Measurements from ENCODE around the gene LDB2.
"Not testable (repeated sequence)": the region's sequence is repeated elsewhere in the genome, so short reads cannot be mapped to it uniquely, and the experiment has no call there.

The LDB2 gene

DNA sequence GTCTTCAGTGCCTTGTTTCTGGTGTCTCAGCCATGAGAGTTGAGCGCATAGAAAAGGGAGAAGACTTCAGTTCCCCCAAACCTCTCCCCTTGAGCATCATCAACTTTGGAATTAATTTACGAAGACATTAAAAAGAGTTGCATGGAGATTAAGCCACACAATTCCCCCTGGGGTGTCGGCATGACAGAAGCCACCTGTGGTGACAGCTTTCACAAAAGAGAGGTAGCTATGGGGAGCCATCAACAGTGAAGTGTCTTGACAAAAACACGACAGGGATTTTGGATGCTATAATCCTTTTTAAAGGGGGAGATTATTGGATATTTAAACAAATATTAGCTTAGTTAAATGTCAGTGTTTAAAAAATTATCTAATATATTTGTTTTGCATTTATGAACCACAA is 307.6 kb downstream of the LDB2 start:
- no peak for DNase-seq

DNA sequence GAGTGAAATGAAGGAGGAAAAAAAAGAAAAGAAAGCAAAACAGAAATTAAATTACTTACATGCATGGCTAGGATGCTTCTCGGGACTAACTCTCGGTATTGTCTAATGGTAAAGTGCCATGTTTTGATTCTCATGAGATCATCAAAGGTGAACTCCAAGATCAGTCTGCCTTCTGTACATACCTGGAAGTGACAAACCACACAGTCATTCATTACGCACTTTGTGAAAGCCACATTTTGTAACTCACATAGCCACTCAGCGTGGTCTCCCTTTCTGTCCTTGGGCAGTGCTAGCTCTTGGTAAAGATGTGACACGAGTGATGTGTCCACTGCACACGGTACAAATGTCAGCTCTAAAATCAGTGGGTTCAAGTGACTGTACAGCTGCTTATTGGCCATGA is 309.8 kb downstream of the LDB2 start:
- no peak for DNase-seq

DNA sequence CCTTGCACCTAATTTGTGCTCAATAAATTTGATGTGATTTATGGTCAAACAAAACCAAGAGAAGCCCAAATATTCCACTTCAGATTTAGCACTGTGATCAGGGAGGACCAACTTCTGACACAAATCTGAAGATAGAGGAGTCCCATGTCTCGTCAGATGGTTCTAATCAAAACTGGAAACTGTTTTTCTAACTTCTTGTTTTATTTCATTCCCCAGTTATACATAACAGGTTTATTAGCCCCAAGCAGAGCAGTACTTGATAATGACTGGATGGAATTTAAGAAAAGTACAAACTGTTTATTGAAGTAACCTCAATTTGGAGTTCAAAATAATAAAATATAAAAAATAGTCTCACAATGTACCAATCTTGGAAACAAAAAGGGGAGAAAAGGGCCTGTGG is 310.3 kb downstream of the LDB2 start:
- no peak for DNase-seq

DNA sequence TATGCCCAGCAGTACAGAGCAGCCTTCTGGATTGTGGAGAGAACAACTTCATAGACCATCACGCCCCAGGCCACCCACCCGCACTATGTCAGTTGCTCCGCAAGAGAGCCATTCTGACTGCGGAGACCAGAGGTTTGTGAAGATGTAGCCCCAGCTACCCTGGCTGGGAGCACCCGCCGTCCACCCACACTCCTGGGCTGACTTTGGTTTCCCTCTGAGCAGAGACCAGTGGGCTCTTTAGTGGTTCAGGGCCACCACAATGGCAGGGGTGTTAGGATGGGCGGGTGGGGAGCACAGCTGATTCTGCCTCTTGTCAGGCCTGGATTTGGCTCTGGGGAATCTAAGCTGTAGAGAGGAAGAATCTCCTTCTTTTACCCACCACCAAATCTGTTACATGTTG is 313.4 kb downstream of the LDB2 start:
- DNase-seq: no peak

DNA sequence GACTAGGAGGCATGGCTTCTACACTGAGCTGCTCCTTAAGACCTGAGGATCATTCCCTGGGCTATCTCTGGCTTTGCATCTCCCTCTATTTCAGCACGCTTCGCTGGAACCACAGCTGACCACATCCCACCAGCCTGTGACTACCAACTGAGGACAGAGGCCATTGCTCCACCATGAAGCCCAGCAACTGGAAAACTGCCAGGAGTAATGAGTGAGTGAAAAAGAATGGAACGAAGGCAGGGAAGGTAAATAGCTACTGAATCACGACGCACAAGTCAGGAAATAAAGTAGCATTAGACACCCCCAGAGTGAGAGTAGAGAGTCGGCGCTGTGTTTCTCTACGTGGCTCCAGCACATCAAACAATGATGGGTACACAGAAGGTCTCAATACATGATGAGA is 314.7 kb downstream of the LDB2 start:
- peak; percentile 27 for DNase-seq

DNA sequence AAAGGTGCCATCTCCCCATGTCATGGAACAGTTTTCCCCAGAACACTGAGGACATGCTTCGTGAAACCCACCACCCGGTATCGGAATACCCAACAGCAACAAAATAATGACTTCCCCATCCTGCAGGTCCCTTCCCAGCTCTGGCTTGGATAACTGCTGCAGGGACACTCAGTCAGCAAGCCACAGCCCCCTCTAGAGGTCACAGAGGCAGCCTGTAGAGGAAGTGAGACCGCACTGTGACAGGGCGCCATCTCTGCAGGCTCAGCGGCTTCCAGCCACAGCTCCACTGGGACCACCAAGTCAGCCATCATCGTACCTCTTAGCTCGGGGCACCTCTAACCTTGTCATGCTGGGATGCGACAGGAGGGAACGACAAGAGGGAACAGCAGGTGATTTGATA is 315.9 kb downstream of the LDB2 start:
- DNase-seq: no peak

DNA sequence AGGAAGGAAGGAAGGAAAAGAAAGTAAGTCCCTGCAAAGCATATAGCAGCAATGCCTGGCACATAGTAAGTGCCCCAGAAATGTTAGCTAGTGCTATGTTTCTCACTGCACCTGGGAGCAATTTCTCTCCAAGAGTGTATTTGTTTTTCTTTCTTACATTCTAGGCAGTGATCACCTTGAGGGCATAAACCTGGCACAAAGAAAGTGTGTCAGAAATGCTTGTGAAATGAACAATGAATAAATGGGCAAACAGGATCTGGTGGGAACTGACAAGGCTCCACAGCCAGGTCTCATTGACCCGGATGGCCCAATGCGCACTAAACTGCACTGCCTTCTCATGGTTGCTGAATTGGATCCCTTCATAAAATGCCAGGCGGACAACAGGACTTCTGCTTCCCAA is 316.4 kb downstream of the LDB2 start:
- DNase-seq: no peak

DNA sequence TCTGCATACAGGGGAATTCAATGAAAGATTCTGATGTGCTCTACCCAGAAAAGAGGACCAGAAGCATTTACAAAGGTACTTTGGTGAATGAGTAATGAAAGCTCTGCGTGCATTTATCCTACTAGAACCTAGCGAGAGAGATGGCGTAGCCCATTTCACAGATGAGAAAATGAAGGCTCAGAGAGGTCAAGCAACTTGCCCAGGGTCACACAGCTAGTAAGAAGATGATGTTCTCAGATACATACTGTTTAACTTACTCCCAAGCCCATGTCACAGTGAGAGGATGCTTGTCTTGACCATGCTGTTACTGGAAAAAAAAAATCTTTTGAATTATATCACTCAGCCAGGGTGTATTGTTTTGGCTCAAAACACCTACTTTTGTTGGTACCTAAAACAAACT is 317.3 kb downstream of the LDB2 start:
- DNase-seq: no peak

DNA sequence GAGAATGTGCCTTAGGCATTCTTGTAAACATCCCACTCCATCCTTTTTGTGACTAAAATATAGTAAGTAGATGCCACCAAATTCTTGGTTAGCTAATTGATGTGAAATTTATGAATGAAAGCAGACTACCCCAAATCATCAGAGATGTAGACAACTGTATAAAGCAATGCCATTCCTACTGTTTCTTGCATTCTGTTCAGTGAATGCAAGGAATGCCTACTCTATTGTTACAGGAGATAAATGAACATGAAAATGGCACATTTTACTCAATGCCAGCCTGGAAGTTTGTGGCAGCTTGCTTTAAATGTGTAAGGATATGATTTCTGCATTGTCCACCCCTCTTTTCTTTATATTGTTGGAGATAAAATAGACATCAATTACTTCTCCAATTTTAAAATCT is 317.9 kb downstream of the LDB2 start:
- DNase-seq: no peak

DNA sequence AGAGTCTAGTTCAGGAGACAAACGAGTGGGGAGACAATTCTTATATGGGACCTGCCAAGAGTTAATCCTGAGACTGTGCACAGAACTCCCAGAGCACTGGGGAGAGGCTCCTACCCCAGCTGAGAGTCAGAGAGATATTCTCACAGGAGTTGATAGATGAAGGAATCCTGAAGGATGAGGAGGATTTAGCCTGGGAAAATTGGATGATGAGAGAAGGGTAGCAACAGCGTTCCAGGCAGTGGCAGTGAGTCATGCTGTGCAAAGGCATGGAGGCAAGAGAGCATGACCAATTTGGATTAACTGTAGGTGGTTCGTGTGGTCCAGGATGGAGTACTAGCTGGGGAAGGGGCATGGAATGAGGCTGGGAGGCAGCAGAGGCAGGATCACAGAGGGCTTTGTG is 318.6 kb downstream of the LDB2 start:
- no peak for DNase-seq

DNA sequence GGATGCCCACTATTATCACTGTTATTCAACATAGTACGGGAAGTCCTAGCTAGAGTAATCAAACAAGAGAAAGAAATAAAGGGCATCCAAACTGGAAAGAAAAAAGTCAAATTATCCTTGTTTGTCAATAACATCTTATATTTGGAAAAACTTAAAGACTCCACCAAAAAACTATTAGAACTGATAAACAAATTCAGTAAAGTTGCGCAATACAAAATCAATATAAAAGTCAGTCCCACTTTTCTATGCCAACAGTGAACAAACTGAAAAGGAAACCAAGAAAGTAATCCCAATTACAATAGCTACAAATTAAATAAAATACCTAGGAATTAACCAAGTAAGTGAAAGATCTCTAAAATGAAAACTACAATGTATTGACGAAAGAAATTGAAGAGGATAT is 321.3 kb downstream of the LDB2 start:
- DNase-seq: no peak

DNA sequence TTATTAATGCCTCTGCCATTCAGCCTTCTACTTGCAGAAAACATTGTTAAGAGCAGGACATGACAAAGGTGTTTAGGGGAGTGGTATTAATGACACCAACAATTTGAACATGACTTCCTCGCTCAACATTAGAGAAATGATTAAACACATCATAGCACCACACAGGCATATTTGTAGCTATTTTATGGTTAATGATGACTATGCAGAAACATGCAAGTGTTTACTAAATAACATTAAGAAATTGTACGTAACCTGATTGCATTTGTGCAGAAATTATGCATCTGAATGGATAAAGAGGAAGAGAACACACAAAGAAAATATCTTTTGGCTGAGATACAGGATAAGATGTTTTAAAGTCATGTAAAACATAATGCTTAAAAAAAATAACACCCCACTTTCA is 323.5 kb downstream of the LDB2 start:
- no peak for DNase-seq

DNA sequence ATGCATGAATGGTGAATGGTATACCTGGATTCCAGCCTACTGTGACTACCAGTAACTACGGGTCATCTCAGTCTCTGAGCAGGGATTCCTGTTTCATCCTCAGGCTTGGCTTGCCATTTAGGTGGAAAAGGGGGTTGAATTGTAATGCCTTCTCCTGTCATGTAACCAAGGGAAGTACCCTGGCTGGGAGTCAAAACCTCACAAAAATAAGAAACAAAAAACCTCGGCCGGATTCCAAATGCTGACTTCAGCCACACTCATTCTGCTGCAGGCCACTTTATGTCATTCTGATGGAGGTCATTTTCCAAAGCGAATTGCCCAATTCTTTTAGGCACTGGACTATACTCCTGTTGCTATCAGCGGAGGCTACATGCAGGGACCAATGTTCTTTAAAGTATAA is 324.7 kb downstream of the LDB2 start:
- DNase-seq: peak; percentile 64

DNA sequence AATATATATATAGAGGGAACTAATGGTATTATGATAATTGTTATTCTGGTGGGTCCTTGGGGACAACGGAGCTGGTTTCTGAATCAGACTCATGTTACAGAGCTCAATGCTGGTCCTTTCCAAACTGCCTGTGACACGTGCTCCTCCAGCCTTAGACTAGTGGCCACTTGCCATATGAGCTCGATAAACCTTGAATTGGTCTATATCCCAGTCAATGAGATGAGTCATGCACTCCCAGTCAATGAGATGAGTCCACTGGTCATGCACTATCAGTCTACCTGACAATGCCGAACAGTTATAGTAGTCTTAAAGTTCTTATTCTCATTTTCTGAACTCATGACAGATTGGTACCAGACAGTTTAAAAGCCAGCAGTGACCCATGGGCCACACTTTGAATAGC is 325.2 kb downstream of the LDB2 start:
- DNase-seq: peak; percentile 43

DNA sequence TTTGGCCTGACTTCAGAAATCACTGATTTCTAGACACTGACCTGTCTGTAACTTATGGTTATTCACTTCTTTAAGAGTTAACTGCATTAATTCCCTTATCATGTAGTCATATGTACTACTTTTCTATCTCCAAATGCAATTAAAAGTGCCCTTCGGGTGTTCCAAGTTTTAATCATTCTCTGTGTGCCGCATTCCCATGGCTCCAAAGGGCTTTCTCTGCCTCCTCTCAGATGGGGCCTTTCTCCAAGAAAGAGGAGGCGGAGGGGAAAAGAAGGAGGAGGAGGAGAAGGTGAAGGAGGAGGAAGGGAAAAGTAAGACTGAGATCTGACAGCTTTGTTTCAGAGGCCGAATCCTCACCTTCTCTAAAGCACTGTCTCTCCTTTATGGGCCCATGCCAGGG is 325.8 kb downstream of the LDB2 start:
- DNase-seq: no peak

DNA sequence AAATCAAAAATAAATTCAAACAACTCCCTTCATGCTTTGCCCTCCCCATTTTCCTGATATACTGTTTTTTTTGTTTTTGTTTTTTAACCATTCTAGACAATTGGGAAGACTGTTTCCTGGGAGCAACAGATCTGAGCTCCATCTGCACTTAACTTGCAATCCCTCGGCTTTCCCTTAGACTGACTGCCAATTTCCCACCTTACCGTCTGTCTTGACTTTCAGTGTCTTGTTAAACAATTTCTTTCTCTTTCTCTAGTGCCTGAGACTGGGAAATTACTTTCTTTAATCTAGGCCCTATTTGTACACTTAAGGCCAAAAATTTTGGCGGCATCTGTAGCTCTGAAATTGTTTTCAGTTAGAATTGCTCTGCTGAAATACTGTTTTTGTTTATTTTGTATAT is 326.3 kb downstream of the LDB2 start:
- DNase-seq: no peak

DNA sequence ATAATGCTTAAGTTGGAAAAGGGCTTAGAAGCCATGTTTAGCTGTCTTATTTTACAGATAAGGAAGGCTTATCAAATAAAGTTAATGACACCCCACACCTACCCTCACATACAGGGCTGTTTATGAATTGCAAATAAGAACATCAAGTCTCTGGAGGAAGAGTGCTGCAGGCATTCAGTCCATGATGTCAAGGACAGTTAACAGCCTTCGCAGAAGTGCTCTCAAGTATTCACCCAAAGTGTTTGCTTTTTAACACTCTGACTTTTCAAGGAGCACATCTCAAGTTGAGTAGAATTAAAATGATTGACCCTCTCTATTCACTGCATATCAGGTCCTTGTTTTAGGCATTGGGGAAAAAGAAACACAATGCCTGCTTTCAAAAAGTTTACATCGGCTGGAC is 328.7 kb downstream of the LDB2 start:
- DNase-seq: no peak

DNA sequence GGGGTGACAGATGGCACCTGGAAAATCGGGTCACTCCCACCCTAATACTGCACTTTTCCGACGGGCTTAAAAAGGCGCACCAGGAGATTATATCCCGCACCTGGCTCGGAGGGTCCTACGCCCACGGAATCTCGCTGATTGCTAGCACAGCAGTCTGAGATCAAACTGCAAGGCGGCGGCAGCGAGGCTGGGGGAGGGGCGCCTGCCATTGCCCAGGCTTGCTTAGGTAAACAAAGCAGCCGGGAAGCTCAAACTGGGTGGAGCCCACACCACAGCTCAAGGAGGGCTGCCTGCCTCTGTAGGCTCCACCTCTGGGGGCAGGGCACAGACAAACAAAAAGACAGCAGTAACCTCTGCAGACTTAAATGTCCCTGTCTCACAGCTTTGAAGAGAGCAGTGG is 341.1 kb downstream of the LDB2 start:
- not testable (repeated sequence) for DNase-seq

DNA sequence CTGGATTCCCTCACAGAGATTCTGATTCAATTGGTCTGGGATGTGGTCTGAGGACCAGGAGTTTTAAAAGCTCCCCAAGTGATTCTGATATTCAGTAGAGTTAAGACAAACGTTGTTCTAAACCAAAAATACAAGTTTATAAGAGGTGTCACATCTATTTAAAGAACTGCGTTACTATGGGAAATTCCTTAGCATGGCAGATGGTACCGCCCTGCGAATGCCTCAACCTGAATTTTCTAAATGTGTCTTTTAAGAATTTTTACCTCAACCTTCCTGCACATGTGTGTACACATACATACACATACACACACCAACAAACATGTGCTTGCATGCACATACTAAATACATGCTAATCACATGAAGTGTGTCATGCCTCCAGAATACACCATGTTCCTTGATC is 343.3 kb downstream of the LDB2 start:
- no peak for DNase-seq

DNA sequence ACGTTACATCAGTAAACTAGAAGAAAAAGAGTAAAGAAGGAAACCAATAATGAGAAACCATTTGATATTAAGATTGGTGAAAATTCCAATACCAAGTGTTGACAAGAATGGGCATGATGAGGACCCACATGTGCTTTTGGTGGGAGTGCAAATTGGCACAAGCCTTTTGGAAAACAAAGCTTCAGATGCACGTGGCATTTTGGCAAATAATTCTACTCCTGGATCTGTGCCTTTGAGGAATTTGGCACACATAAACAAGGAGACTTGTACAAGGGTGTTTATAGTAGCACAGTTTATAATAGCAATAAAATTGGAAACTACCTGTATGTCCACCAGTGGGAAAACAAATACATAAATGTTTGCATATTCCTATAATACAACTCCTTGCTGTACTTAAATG is 347.9 kb downstream of the LDB2 start:
- no peak for DNase-seq

DNA sequence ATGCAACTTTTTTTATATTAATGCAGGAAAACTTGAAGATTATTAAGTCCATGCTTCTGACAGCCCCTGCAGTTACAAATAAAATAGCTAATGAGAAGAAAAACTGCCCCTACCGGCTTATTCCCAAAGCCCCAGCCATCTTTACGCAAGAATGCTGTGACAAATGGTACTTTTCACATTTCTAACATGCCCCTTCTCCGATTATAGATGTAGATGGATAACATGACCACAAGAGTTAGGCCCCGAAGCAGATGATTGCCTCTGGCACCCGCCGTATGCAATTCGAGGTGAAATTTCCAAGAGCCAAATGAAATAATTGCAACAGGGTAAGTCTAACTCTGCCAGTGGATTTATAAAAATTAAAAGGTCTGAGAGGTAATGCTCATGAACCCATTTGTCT is 352.8 kb downstream of the LDB2 start:
- no peak for DNase-seq

DNA sequence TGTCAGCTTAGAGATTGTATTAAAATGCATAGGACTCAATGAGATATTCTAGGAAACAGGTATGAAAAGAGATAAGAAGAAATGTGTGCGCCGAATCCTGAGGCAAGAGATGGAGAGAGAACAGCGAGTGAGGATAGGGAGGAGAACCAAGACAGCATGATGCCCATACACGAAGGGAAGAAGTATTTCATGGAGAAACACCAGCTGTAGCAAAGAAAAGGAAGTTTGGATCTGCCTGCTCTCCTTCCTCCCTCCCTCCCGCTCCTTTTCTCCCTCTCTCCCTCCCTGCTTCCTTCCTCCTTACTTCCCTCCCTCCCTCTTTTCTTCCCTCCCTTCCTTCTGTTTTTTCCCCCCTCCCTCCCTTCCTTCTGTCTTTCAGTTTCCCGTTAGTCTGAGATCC is 353.6 kb downstream of the LDB2 start:
- no peak for DNase-seq

DNA sequence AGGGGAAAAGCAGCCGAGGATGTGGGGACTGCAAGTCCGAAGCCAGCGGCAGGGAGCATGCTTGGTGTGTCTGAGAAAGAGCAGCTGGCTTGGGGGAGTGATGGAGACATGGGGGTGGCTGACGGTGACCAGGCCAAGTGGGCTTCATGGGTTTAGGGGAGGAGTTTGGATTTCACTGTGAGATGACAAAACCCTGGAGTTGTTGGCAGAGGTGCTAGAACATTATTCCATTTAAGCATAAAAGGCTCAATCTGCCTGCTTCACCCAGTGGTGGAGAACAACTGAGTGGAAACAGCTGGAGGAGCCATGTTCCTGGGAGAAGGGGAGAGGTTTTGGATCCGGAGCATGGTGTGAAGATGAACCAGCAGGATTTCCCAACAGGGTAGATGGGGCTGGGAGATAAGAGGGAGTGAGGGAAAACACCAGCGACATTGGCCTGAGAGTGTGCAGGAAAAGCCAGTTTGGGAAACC is 354.2 kb downstream of the LDB2 start:
- no peak for DNase-seq

DNA sequence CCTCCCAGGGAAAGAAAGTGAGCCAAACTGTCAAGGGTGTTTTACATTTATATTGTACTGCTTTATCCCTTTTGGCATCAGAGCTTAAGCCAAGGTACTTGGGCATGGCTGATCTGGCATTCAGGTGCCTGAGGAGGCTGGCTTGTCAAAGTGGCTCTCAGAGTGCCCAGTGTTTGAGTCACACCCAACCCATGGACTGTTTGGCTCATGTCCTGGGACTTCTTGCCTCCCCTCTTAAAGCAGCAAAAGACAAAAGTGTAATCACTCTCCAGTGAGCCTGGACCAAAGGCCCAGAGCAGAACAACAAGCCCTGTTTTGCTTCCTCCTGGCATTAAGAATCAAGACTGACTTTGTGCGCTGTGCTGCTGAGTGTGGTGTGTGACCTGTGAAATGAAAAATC is 360.5 kb downstream of the LDB2 start:
- DNase-seq: no peak

DNA sequence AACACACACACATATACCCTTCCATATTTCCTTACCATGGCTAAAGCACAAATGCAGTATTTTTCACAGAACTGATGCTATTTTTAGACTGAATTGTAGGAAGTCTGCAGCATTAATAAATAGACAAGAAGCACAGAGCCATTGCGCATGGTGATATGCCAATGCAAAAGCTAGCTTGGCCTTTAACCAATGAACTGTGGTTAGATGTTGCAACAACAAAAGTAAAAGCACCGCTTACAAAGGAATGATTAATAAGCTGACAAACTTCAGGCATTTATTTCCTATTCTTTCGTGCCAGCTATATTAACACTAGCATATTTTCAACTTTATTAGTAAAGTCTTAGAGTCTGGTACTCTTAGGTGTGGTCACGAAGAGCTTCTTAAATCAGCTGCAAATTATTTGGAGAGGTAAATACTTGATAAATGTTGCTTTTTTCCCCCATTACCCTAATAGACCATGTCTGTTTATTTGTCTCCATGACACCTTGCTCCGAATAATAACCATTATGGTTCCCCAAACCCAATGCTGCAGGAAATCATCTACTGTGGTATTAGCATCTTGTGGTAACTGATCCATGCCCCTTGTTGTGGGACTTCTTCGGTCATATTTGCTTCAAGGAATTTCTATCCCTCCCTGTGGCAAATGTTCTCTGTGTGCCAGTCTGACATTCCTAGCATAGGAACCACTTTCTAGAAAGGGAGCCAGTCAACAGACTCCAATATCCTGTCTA is 366.0 kb downstream of the LDB2 start:
- DNase-seq: peak; percentile 18
